Stimulated activated CD4-positive, alpha-beta T cell treated with anti-CD3 and anti-CD28 coated beads, Interleukin-1b, Interleukin-23, amount 100 ng/mL, for 1 hour (primary cell): ENCODE measurements around the gene ARMC9.

Source experiments
- DNase-seq, 2 donors: peaks; one replicate each; pipeline ENCODE4 v3.0.0-alpha.2; 2020; ENCODE audit warnings: low read depth in 2 of 2

Gene ARMC9

DNA sequence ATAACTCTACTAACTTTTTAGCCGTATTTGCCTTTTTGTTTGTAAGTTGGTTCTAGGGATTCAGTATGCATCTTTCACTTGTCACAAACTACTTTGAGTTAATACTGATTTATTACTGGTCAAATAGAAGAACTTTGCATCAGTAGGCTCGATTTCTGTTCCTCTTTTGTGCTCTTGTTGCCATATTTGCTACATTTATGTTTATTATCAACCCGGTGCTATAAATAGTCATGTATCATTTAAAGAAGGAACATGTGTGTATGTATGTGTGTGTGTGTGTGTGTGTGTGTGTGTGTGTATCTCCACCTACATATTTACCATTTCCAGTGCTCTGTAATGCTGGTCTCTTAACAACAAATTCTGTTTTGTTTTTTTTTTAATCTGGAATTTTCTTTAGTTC is 117.5 kb downstream of the ARMC9 start:
- no peak for DNase-seq

DNA sequence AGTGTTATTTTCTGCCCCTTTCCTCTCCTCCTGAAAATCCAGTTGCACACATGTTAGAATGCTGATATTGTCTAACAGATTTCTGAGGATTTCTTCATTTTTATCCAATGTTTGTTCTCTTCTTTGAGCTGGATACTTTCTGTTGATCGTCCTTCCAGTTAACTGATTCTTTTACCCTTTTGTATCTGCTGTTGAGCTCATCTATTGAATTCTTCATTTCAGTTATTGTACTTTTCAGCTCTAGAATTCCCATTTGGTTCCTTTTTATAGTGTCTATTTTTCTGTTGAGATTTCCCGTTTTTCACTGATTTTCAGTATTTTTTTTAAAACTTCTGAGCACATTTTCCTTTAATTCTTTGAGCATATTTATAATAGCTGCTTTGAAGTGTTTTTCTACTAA is 119.1 kb downstream of the ARMC9 start:
- no peak for DNase-seq

DNA sequence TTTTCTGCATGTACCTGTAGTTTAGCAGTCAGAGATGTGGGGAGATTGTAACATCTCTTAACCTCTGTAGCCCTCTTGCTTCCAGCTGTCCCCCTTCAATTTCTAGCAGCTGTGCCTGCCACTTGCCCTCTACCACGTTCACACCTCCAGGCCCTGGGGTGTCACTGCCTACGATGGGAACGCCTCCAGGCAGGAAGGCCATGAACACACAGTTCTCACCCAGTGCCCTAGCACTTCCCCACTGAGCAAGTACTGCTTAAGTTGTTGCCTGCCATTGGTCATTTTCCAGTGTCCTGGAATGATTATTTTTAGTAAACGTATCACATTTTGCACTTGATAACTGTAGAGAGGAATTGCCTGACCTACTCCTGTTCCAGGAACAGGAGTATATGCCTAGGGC is 120.0 kb downstream of the ARMC9 start:
- DNase-seq, result no peak

DNA sequence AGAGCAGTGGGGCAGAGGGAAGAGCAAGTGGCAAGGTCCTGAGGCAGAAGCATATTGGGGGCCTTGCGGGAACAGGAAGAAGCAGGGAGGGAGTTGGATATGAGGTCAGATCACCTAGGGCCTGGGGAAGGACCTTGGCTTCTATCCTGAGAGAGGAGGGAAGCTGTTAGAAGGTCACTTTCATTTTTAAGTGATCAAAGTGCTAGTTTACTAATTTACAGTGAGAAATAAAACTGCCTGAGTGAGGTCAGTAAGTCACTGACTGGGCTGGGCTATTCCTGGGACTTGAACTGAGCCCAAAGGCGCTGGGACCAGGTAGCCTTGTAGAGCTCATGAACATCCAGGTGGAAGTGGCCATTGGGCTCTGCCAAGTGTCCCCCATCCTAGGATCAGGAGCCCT is 120.5 kb downstream of the ARMC9 start:
- no peak for DNase-seq

DNA sequence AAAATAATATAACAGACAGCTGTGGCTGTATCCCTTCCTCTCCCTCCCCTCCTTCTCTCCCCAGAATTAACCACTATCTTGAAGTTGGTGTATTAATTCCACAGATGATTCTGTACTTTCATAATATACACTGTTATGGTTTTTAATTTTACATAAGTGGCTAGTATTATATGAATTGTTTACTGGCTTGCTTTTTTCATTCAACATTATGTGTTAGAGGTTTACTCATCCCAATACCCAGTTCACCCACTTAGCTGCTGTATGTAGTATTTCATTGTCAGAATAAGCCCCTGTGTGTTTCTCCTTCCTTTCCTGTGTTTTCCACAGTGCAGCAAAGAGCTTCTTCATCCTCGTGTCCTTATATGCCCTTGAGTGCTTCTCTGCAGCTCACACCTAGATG is 121.4 kb downstream of the ARMC9 start:
- DNase-seq, result no peak

DNA sequence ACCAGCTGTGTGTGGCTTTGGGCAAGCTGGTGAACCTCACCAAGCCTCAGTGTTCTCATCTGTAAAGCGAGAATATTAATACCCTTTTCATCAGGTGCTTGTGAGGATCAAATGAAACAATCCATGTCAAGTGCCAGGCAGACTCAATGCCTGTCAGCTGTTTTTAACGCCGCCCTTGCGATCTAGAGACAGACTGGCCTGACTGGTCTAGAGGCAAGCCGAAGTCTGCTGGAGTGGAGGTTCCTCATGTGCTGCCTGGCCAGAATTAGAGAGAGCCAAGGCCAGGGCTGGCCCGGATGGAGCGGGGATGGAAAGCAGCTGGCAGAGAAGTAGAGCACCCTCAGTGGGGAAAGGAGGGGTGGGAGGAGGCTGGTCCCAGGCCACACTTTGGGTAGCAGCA is 122.6 kb downstream of the ARMC9 start:
- no peak for DNase-seq

DNA sequence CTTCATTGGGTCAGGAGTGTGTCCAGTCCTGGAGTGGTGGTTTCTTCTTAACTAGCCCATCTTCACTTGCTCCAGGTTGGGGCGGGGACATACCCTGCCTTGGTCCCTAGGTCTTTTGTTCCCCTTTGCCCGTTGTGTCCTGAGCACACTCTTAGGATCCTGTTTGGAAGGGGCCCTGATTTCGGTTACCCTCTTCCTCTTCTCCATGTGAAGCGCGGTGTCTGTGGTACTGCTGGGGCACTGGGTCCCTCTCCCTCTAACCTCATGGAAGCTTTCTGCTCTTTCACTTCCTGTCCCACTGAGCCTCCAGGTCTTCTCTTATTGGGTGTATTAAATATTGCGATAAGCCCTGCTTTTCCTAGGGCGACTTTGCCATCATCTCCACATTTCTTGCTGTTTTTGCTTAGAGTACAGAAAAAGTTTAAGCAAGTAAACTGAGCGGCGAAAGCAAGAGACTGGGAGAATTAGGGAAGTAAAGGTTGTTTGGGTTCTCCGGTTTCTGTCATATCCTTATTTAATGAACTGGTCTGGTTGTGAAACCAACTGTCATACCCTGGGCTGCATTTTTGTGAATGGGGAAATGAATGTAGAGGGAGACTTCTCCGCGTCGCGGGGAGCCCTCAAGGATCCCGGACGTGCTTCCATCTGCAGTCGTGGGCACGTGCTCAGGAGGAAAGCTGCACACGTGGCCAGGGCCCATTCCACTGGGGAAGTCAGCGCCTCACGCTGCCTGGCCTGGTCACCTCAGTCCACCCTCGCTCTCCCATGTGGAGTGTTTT is 123.3 kb downstream of the ARMC9 start:
- no peak for DNase-seq

DNA sequence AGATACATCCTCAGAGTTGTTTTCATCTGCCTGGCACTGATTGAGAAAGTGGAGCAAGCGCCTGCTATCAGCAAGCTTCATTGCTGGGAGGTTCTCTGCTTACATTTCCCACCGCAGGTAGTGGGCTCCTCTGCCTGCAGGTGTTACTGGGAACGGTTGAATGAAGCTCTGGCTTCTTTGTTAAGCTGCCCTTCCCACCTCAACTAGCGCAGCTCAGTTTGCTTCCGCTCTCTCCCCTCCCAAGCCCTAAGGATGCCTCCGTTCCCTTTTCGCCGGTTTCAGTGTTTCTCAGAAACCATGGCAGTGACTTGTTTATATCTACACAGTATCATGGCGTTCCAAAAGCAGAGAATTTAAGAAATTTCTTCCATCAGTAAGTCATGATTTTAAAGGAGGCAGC is 124.9 kb downstream of the ARMC9 start:
- no peak for DNase-seq

DNA sequence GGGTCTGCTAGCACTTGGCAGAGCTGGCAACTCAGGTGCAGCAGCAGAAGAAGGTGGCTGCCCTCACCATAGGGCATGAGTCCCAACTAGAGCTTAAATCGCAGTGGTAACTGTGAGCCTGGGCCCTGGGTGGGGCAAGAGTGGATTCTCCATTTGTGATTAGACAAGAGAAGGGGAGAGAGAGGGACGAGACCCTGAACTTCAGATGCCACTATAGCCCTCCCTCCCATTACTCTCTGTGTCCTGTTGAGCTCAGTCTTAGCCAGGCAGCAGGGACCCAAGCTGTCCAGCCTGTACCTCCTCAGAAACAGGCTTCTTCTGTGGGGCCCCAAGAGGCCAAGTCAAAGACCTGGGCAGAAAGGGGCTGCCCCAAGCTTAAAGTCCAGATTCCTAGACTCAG is 127.4 kb downstream of the ARMC9 start:
- DNase-seq, result no peak

DNA sequence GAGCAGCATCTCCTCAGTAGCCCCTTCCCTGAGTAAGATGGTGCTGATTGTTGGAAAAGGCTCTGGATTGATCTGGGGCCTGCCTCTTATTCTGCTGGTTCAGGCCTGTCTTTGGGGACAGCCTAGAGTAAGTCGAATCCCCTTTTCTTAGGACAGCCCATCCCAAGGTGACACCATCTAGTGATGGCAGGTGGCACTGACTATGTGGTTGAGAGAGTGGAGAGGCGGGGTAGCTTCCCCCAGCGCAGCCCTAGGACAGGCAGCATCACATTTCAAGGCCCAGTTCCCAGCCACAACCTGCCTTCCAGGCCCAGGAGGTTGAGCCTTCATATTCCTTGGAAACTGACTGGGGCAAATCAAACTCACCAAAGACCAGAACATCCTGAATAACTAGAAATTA is 128.0 kb downstream of the ARMC9 start:
- no peak for DNase-seq

DNA sequence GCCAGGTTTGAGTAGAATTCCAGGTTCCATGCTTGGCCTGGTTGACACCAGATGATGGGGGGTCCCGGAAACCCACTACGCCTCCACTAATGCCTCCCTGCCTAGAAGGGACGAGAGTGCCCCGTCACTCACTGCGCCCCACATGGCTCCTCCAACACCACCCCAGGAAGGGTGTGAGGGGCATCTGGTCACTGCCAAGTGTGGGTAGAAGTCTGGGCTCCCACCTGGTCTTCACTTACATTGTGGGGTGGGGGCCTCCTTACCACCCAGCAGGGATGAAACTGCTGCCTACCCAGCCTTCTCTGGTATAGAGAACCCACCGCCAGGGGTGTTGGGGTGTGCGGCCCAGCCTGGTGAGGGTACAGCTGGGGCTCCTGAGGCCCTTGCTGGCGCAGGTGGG is 131.9 kb downstream of the ARMC9 start:
- DNase-seq, result no peak

DNA sequence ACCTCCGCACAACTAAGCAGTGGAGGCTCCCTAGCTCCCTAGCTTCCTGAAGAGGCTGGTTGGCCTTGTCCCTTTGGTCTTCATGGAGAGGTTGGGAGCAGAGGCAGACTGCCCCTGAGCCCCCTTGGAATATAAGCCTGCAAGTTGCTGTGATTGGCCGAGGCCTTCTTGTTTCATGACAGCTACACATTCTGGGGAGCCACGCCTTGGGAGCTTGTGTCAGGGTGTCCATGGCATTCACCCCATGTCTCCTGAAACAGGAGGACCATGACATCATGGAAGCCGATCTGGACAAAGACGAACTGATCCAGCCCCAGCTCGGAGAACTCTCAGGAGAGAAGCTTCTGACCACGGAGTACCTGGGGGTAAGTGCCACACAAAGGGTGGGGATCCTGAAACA is 133.1 kb downstream of the ARMC9 start:
- no peak for DNase-seq

DNA sequence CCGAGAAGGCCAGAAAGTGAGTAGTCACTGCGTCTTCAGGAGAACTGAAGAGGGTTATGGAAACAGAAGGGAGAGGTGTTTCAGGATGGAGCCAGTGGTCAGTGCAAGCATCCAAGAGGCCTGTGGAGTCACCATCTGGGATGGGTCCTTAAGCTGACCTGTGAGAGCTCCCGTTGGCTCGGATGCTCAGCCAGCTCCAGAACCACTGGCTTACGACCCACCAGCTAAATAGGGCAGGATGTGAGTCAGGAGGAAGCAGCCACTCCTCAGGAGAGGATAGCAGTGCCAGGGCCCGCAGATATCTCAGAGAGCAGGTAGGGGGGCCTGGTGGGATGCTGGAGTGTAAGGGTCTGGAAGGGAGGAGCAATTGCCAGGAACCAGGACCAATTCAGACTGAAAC is 134.0 kb downstream of the ARMC9 start:
- DNase-seq, result no peak

DNA sequence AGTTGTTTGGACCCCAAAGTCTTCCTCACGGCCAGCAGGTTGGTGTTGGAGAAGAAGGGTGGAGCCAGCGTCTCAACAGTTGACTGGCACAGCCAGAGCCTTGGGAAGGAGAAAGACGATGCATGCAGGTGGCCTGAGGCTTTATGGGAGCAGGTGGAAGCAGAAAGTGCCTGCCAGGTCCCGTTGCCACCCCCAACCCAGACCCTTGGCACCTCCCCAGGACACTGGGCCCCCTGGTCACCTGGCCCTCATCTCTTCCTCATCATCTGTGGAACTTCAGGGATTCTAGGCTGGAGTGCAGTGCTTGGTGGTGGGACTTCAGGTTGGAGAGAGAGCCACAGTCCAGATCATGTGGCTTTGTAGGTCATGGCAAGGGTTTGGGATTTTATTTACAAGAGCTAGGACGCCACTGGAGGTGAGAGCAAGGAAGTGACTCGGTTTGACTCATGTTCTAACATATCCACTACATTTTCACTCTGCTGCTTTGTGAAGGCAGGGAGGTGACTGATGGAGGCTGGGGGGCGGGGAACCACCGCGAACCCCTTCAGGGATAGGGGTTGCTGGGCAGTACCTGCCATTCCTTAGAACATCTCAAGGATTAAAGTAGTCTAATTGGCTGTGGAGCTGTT is 134.6 kb downstream of the ARMC9 start:
- no peak for DNase-seq

DNA sequence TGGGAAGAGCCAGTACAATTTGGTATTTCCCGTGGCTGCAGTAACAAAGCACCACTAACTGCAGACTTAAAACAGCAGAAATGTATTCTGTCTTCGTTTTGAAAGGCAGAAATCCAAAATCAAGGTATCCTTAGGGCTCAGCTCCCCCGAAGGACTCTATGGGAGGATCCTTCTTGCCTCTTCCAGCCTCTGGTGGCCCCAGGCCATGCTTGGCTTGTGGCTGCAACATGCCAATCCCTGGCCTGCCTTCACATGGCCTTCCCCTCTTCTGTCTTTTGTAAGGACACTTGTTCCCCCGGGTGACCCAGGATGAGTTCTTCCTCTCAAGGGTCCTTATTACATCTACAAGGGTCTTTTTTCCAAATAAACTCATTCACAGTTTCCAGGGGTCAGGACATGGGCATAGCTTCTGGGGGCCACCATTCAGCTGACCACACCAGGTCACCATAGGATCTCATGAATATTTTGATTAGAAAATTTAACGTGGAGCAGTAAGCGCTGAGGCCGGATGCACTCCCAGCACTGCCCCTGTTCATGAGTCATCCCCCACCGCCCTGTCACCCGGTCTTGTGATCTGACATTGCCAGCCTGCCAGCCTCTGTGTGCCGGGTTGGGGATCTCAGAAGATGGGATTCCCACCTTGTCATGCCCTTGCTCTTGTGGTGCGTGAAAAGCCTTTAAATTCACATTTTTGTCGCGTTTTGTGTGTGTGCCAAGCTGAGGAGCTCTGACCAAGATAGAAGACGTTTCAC is 135.9 kb downstream of the ARMC9 start:
- DNase-seq, result no peak

DNA sequence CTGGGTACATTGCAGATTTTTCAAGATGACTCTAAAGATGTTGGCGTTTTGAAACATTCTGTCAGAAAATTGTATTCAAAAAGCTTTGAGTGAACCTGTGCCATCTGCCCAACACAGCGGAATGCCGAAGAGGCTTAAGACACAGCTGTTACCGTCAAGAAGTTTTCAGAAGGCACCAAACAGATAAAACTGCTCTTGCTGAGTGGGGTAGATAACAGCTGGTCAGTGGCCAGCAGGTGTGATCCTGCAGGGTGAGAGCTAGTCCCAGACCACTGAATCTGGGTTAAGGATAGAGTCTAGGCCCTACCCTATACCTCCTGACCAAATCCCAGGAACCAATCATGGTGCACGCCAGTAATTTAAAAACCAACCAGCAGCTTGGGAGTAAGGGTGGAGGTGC is 136.6 kb downstream of the ARMC9 start:
- no peak for DNase-seq

DNA sequence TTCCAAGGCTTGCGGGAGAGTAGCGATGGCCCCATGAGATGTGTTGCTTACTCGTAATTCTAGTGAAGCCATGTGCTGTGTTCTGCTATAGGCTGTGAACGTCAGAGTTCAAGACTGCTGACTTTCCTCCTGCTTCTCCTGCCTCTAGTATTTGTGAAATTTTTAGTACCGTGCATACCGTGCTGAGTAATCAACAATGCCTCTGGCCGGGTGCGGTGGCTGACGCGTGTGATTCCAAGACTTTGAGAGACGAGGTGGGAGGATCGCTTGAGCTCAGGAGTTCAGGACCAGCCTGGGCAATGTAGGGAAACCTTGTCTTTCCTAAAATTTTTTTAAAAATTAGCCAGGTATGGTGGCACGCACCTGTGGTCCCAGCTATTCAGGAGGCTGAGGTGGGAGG is 137.2 kb downstream of the ARMC9 start:
- no peak for DNase-seq

DNA sequence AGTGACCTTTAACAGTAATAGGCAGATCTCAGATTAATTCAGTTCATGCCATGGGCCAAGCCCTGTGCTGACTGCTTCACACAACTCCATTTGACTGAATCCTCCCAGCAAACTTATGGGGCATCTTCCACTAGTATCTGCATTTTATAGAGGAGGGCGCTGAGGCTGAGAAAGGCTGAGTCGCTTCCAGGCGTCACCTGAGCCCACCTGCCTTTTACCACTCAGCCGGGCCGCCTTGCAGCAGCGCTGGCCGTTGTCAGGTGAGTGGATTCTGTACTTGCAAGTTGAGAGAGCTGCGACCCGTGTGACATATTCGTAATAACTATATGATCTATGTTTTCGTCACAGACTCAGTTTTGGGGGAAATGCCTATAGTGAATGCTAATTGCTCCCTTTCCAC is 137.8 kb downstream of the ARMC9 start:
- no peak for DNase-seq

DNA sequence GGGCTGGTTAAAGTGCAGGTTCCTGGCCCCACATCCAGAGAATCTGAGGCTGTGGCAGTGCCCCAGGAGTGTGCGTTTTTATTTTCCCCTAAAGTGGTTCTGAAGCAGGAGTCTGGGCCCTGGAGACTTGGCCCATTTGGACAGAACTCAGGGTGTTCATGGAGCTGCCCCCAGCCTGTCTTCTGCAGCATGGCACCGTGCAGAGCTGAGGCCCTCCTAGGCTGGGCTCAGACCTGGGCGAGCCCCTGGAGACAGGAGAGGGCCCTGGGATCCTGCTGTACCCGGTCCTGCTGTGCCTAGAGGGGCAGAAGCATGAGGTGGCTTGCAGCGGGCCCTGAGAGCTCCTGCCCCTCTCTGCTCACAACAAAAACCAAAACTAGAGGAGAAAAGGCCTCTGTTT is 138.3 kb downstream of the ARMC9 start:
- DNase-seq, result no peak

DNA sequence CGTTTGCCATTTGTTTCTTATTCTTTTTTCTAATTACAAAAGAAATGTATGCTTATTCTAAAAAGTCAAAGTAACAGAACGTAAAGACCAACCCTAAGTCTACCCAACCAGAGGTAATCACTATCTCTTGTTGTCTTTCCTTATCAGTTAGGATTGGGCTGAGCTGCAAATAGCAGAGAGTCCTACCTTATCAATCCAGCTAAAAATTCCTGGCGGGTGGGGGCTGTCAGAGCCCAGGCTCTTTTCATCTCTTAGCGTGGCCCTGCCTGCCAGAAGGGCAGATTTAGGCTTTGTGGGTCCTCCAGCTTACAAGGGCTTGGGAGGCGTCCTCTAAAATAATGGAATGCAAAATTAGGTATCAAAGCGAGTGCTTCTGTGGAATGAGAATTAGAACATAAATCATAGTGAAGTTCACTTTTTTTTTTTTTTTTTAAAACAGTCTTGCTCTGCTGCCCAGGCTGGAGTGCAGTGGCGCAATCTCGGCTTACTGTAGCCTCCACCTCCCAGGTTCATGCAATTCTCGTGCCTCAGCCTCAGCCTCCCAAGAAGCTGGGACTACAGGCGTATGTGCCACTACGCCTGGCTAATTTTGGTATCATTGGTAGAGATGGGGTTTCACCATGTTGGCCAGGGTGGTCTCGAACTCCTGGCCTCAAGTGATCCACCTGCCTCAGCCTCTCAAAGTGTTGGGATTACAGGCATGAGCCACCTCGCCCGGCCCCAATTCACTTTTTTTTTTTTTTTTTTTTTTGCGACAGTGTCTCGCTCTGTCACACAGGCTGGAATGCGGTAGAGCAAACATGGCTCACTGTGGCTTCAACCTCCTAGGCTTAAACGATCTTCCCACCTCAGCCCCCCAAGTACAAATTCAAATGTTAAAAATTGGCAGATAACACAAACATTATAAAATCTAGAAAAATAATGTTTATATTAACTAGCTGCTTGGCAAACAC is 139.7 kb downstream of the ARMC9 start:
- DNase-seq, result no peak

DNA sequence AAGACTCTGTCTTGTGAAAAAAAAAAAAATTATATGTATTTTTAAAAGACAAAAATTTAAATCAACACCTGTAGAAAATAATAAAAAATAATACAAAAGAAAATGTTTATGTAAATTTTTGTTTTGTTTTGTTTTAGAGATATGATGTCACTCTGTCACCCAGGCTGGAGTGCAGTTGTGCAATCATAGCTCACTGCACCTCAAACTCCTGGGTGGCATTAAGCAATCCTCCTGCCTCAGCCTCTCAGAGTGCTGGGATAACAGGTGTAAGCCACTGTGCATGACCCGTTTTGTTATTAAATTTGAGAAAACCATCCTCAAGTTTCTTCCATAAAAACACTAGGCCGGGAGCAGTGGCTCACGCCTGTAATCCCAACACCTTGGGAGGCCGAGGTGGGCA is 140.9 kb downstream of the ARMC9 start:
- DNase-seq, result no peak

DNA sequence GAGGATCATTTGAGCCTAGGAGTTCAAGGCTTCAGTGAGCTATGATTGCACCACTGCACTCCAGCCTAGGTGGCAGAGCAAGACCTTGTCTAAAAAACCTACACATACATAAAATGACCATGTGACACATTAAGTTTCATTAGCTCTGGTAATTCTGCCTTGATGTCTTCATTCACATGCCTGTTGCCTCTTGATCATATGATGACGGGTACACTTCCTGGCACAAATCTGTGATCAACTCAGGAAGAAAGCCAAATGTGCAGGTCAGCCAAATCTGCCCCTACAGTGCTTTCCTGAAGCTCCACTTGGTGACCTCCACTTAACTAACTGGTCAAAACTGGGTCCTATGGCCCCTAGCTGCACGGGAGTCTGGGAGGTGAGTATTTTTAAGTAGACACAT is 142.7 kb downstream of the ARMC9 start:
- no peak for DNase-seq
